Superior temporal gyrus (tissue), 1 donor: ENCODE results near the gene EFCC1.

Source experiments
- DNase-seq: peaks from one replicate; pipeline ENCODE4 v3.0.0-alpha.2; 2016; ENCODE audit errors: extremely low spot score

The EFCC1 gene

GRCh38 chr3:128994581-128995546 is 6.2 kb upstream of the EFCC1 start:
- DNase-seq = no peak

- DNase-seq = no peak
These were observed 5.4 kb upstream of the EFCC1 start for GRCh38 chr3:128995737-128996136.

- no peak for DNase-seq
These were observed 4.9 kb upstream of the EFCC1 start for GRCh38 chr3:128996200-128996599.

GRCh38 chr3:128996726-128997125 is 4.4 kb upstream of the EFCC1 start:
- no peak for DNase-seq

GRCh38 chr3:128997486-128998133 is 3.5 kb upstream of the EFCC1 start:
- no peak for DNase-seq

- DNase-seq = no peak
These were observed 2.5 kb upstream of the EFCC1 start for GRCh38 chr3:128998561-128998960.

- no peak for DNase-seq
These were observed 2.0 kb upstream of the EFCC1 start for GRCh38 chr3:128999102-128999501.

- DNase-seq = no peak
These were observed 383 bp upstream of the EFCC1 start for GRCh38 chr3:129000742-129001100.

- DNase-seq = no peak
These were observed 885 bp downstream of the EFCC1 start for GRCh38 chr3:129001806-129002572.

GRCh38 chr3:129002573-129003569 is 1.8 kb downstream of the EFCC1 start:
- no peak for DNase-seq

GRCh38 chr3:129003578-129004112 is 2.5 kb downstream of the EFCC1 start:
- DNase-seq = no peak

GRCh38 chr3:129004639-129005295 is 3.7 kb downstream of the EFCC1 start:
- no peak for DNase-seq

GRCh38 chr3:129005526-129006303 is 4.6 kb downstream of the EFCC1 start:
- DNase-seq = no peak

- DNase-seq = no peak
These were observed 5.8 kb downstream of the EFCC1 start for GRCh38 chr3:129006864-129007263.

- DNase-seq = no peak
These were observed 6.7 kb downstream of the EFCC1 start for GRCh38 chr3:129007792-129008191.

- no peak for DNase-seq
These were observed 8.2 kb downstream of the EFCC1 start for GRCh38 chr3:129009266-129009665.

- DNase-seq = no peak
These were observed 9.3 kb downstream of the EFCC1 start for GRCh38 chr3:129010310-129010956.

GRCh38 chr3:129013491-129013891 is 12.4 kb downstream of the EFCC1 start:
- no peak for DNase-seq

GRCh38 chr3:129014148-129014547 is 13.0 kb downstream of the EFCC1 start:
- peak; percentile 32 for DNase-seq
